Thoracic aorta (tissue), 2 donors: Measurements from ENCODE around the gene TEDC2. TPM values are rescaled to one million over a fixed set of nuclear protein-coding genes. Genes with fewer than 3 reads are reported as not detected.
A peak's percentile ranks its signal among the peaks of the same experiment; 100 is the strongest.

Experiments
- ATAC-seq: fragments of 150-250 bp; one replicate; pipeline ENCODE4 v1.8.0; 2017; ENCODE audit warnings: low read depth; ENCODE audit not compliant: insufficient number of reproducible peaks, low FRiP score
- DNase-seq: peaks from one replicate; pipeline ENCODE4 v3.0.0-alpha.2; 2020; ENCODE audit warnings: low spot score
- H3K27ac ChIP-seq, 2 donors: fragments of 200-600 bp; sonication (generic); 1 replicate in 1 of 2; 2 replicates in 1 of 2; pipeline ENCODE4 v1.5.1; 2016; ENCODE audit warnings: mild to moderate bottlenecking in 2 of 2, moderate library complexity in 2 of 2
- H3K27me3 ChIP-seq: fragments of 200-600 bp; sonication (generic); replicated peaks from 2 replicates; pipeline ENCODE4 v1.6.0; 2016; ENCODE audit warnings: mild to moderate bottlenecking; ENCODE audit not compliant: insufficient read depth
- H3K36me3 ChIP-seq: fragments of 200-600 bp; sonication (generic); one replicate; pipeline ENCODE4 v1.5.1; 2016
- H3K4me1 ChIP-seq, 2 donors: fragments of 200-600 bp; sonication (generic); 1 replicate in 1 of 2; 2 replicates in 1 of 2; pipeline versions ENCODE4 v1.5.1 to v1.6.0; 2016; ENCODE audit warnings: low read depth in 2 of 2, mild to moderate bottlenecking in 1 of 2; ENCODE audit not compliant: control insufficient read depth in 1 of 2
- H3K4me3 ChIP-seq: fragments of 200-600 bp; sonication (generic); 2 replicates; pipeline ENCODE4 v1.5.1; 2016; ENCODE audit warnings: mild to moderate bottlenecking
- H3K9me3 ChIP-seq: fragments of 200-600 bp; sonication (generic); 2 replicates; pipeline ENCODE4 v1.5.1; 2016
- CTCF ChIP-seq: fragments of 200-600 bp; sonication (generic); IDR thresholded peaks from one replicate; pipeline ENCODE4 v1.5.1; 2019; ENCODE audit warnings: antibody characterized with exemption
- total RNA-seq, 2 donors: library from RNA; depleted of rRNA; stranded (reverse); fragments of >200 nt; gene quantifications; one replicate each; pipeline versions ENCODE4 v1.1.0 to v1.2.3, GENCODE V29; 2016

The TEDC2 gene
- total RNA-seq, 2 donors from 2014 or later: 0.27 TPM; not detected in 1

- no peak for ATAC-seq
These were observed 39.5 kb downstream of the TEDC2 start for GRCh38 chr16:2499454-2499853.

GRCh38 chr16:2499890-2500429, 40.1 kb downstream of the TEDC2 start:
- no peak for TF ChIP-seq CTCF

More at GRCh38 chr16:2499454-2499853, 39.5 kb downstream of the TEDC2 start:
- Histone ChIP-seq H3K27me3 (no peaks in the 10 kb centered on the region), H3K9me3 (no peaks in the 10 kb centered on the region), H3K36me3 (no peaks in the 10 kb centered on the region), H3K4me1 (peaks cover 29 to 45% of the 10 kb centered on the region in 2 donors), H3K27ac (peak overlapping the region in 1 of 2 donors; percentile 43), H3K4me3 (no peak overlapping the region)
- TF ChIP-seq CTCF: no peak
- no peak for DNase-seq

GRCh38 chr16:2500430-2500917, 40.6 kb downstream of the TEDC2 start:
- H3K4me1 ChIP-seq: peaks cover 29 to 45% of the 10 kb centered on the region in 2 donors
- ATAC-seq: no peak

More at GRCh38 chr16:2499890-2500429, 40.1 kb downstream of the TEDC2 start:
- H3K4me1 ChIP-seq: peaks cover 29 to 45% of the 10 kb centered on the region in 2 donors
- no peaks in the 10 kb centered on the region for H3K36me3 ChIP-seq
- ATAC-seq (no peak), DNase-seq (no peak)
- H3K27me3 ChIP-seq: no peaks in the 10 kb centered on the region
- no peak overlapping the region for H3K4me3 ChIP-seq
- H3K27ac ChIP-seq: no peak overlapping the region
- no peaks in the 10 kb centered on the region for H3K9me3 ChIP-seq

GRCh38 chr16:2500918-2501750, 41.2 kb downstream of the TEDC2 start:
- no peaks in the 10 kb centered on the region for H3K27me3 ChIP-seq
- no peaks in the 10 kb centered on the region for H3K36me3 ChIP-seq
- H3K27ac ChIP-seq: no peak overlapping the region
- peaks cover 29 to 45% of the 10 kb centered on the region in 2 donors for H3K4me1 ChIP-seq
- H3K4me3 ChIP-seq: peak overlapping the region; percentile 55
- DNase-seq (peak; percentile 51), ATAC-seq (peak; percentile 54)
- TF ChIP-seq CTCF: peak; percentile 99
- no peaks in the 10 kb centered on the region for H3K9me3 ChIP-seq

More at GRCh38 chr16:2500430-2500917, 40.6 kb downstream of the TEDC2 start:
- no peaks in the 10 kb centered on the region for H3K9me3 ChIP-seq
- TF ChIP-seq CTCF: no peak
- H3K4me3 ChIP-seq: no peak overlapping the region
- DNase-seq: no peak
- H3K27me3 ChIP-seq: no peaks in the 10 kb centered on the region
- H3K36me3 ChIP-seq: no peaks in the 10 kb centered on the region
- H3K27ac ChIP-seq: no peak overlapping the region
